K562 (cell line): Measurements from ENCODE around the gene DNAJC1. TPM values are rescaled to one million over a fixed set of nuclear protein-coding genes. Genes with fewer than 3 reads are reported as not detected.

Experiments
- EWSR1 ChIP-seq: fragments of 450-650 bp; IDR thresholded peaks from 2 replicates; pipeline ENCODE4 v1.6.1; 2018; ENCODE audit warnings: borderline replicate concordance, mild to moderate bottlenecking, low read depth, moderate library complexity; ENCODE audit not compliant: partially characterized antibody
- FOXA3 ChIP-seq, 2 experiments: fragments of 450-650 bp in 1 of 2; sonication (generic) in 1 of 2; formaldehyde crosslinking; IDR thresholded peaks in 1 of 2; conservative IDR thresholded peaks in 1 of 2; 2 replicates each; pipeline versions ENCODE4 v1.4.0 to v1.8.0; 2020 to 2022; ENCODE audit warnings: mild to moderate bottlenecking in 2 of 2, missing genetic modification reagents in 1 of 2
- HDAC6 ChIP-seq: IDR thresholded peaks from 2 replicates; pipeline ENCODE4 v1.6.1; 2012; ENCODE audit warnings: low read depth, mild to moderate bottlenecking, control low read depth, inconsistent platforms, low read length, moderate library complexity
- NFIC ChIP-seq: fragments of 450-650 bp; IDR thresholded peaks from 2 replicates; pipeline ENCODE4 v1.6.1; 2017; ENCODE audit warnings: mild to moderate bottlenecking, inconsistent platforms
- NR4A1 ChIP-seq, 2 experiments: fragments of 250-450 bp in 1 of 2; fragments of 450-650 bp in 1 of 2; sonication (Bioruptor Pico) in 1 of 2; IDR thresholded peaks; 2 replicates each; pipeline versions ENCODE4 v1.4.0 to v1.6.1; 2016 to 2020; ENCODE audit warnings: mild to moderate bottlenecking in 2 of 2, missing compliant biosample characterization in 1 of 2, missing genetic modification characterization in 1 of 2, moderate library complexity in 1 of 2
- POLR2H ChIP-seq: IDR thresholded peaks from 2 replicates; pipeline ENCODE4 v1.6.1; 2016; ENCODE audit warnings: missing genetic modification characterization, low read depth, mild to moderate bottlenecking, control low read depth, missing compliant biosample characterization, moderate library complexity
- POU5F1 ChIP-seq: fragments of 150-350 bp; IDR thresholded peaks from 2 replicates; pipeline ENCODE4 v1.6.1; 2014; ENCODE audit warnings: borderline replicate concordance, low read length, low read depth, mild to moderate bottlenecking; ENCODE audit not compliant: partially characterized antibody
- WHSC1 ChIP-seq: IDR thresholded peaks from one replicate; pipeline ENCODE4 v1.6.1; 2012; ENCODE audit warnings: low read length, control low read depth, inconsistent platforms
- polyA plus RNA-seq, 8 experiments: library from polyadenylated mRNA; depleted of rRNA in 4 of 8; stranded (reverse) in 5 of 8; unstranded in 3 of 8; fragments of >200 nt; fragmentation: Nextera tagmentation in 2 of 8; fragmentation: Illumina TruSeq in 1 of 8; extraction: Ambion mirVana in 2 of 8; extraction: Trizol in 1 of 8; gene quantifications; 2 replicates each; pipeline versions ENCODE4 v1.2.1 to v1.2.3, GENCODE V29; 2011 to 2014; ENCODE audit warnings: inconsistent platforms in 1 of 8, missing spikeins in 1 of 8
- total RNA-seq, 7 experiments: library from RNA; depleted of rRNA in 6 of 7; stranded (reverse); fragments of >200 nt in 6 of 7; fragmentation: Illumina TruSeq in 2 of 7; extraction: Trizol in 2 of 7; gene quantifications; 2 replicates each; pipeline versions ENCODE4 v1.2.1 to v1.2.3, GENCODE V29; 2011 to 2021; ENCODE audit warnings: low replicate concordance in 1 of 7
- TF ChIP-seq, protein P1 (sequence below): fragments of 200-600 bp; sonication (generic); IDR thresholded peaks from one replicate; pipeline ENCODE4 v1.6.1; 2012; ENCODE audit warnings: mild to moderate bottlenecking, low read depth, low read length, inconsistent platforms
- TF ChIP-seq, protein P2 (sequence below): fragments of 150-350 bp; conservative IDR thresholded peaks from 2 replicates; pipeline ENCODE4 v1.6.1; 2014; ENCODE audit warnings: low read length
- TF ChIP-seq, protein P3 (sequence below): fragments of 250-450 bp; sonication (Bioruptor Pico); IDR thresholded peaks from 2 replicates; pipeline ENCODE4 v1.8.0; 2021; ENCODE audit warnings: borderline replicate concordance, mild to moderate bottlenecking, moderate library complexity; ENCODE audit not compliant: poor library complexity, severe bottlenecking

DNAJC1 gene
- total and polyA plus RNA-seq, 9 of the 15 experiments (the other 6 are each of a cell fraction or from before 2014, with no cell fraction given), result 5.4 to 77.6 (median 40.3) TPM

DNA sequence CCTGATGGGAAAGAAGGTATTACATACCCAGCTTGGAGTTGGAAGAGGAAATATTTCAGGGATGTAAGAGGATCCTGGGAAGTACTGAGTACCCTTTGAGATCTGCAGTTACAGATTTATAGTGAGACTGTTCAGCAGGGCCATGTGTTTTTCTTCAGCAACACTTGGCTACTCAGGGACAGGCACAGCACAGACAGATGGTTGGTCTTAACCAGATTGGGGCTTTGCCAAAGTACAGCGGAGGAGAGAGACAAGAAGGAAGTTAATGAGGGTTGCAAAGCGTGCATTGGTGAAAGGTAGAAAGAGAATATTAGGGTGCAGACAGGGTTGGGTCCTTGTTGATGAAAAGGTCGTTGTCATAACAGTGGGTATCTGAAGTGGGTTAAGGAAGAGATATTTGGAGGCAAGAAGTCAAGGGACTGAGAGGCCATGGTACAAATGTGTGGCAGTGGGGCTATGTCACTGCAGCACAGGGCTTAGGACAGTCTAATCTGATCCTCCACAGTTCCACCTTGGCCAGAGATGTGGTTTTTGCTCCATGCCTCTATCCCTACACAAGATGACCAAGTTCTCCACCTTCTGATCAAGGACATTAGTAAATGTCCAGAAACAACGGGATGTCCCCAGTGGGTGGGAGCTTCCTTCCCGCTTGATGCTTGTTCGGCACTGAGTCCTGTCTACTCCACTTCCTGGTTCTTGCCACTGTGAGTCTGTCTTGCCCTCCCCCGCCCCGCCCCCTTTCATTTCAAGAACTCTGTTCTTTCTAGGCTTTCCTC, 18.9 kb upstream of the DNAJC1 start (continued):
- TF ChIP-seq, protein P1, sequence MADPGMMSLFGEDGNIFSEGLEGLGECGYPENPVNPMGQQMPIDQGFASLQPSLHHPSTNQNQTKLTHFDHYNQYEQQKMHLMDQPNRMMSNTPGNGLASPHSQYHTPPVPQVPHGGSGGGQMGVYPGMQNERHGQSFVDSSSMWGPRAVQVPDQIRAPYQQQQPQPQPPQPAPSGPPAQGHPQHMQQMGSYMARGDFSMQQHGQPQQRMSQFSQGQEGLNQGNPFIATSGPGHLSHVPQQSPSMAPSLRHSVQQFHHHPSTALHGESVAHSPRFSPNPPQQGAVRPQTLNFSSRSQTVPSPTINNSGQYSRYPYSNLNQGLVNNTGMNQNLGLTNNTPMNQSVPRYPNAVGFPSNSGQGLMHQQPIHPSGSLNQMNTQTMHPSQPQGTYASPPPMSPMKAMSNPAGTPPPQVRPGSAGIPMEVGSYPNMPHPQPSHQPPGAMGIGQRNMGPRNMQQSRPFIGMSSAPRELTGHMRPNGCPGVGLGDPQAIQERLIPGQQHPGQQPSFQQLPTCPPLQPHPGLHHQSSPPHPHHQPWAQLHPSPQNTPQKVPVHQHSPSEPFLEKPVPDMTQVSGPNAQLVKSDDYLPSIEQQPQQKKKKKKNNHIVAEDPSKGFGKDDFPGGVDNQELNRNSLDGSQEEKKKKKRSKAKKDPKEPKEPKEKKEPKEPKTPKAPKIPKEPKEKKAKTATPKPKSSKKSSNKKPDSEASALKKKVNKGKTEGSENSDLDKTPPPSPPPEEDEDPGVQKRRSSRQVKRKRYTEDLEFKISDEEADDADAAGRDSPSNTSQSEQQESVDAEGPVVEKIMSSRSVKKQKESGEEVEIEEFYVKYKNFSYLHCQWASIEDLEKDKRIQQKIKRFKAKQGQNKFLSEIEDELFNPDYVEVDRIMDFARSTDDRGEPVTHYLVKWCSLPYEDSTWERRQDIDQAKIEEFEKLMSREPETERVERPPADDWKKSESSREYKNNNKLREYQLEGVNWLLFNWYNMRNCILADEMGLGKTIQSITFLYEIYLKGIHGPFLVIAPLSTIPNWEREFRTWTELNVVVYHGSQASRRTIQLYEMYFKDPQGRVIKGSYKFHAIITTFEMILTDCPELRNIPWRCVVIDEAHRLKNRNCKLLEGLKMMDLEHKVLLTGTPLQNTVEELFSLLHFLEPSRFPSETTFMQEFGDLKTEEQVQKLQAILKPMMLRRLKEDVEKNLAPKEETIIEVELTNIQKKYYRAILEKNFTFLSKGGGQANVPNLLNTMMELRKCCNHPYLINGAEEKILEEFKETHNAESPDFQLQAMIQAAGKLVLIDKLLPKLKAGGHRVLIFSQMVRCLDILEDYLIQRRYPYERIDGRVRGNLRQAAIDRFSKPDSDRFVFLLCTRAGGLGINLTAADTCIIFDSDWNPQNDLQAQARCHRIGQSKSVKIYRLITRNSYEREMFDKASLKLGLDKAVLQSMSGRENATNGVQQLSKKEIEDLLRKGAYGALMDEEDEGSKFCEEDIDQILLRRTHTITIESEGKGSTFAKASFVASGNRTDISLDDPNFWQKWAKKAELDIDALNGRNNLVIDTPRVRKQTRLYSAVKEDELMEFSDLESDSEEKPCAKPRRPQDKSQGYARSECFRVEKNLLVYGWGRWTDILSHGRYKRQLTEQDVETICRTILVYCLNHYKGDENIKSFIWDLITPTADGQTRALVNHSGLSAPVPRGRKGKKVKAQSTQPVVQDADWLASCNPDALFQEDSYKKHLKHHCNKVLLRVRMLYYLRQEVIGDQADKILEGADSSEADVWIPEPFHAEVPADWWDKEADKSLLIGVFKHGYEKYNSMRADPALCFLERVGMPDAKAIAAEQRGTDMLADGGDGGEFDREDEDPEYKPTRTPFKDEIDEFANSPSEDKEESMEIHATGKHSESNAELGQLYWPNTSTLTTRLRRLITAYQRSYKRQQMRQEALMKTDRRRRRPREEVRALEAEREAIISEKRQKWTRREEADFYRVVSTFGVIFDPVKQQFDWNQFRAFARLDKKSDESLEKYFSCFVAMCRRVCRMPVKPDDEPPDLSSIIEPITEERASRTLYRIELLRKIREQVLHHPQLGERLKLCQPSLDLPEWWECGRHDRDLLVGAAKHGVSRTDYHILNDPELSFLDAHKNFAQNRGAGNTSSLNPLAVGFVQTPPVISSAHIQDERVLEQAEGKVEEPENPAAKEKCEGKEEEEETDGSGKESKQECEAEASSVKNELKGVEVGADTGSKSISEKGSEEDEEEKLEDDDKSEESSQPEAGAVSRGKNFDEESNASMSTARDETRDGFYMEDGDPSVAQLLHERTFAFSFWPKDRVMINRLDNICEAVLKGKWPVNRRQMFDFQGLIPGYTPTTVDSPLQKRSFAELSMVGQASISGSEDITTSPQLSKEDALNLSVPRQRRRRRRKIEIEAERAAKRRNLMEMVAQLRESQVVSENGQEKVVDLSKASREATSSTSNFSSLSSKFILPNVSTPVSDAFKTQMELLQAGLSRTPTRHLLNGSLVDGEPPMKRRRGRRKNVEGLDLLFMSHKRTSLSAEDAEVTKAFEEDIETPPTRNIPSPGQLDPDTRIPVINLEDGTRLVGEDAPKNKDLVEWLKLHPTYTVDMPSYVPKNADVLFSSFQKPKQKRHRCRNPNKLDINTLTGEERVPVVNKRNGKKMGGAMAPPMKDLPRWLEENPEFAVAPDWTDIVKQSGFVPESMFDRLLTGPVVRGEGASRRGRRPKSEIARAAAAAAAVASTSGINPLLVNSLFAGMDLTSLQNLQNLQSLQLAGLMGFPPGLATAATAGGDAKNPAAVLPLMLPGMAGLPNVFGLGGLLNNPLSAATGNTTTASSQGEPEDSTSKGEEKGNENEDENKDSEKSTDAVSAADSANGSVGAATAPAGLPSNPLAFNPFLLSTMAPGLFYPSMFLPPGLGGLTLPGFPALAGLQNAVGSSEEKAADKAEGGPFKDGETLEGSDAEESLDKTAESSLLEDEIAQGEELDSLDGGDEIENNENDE, result no peak
- TF ChIP-seq NFIC (peak; percentile 59), POU5F1 (no peak), NR4A1 (CRISPR knock-in tag; IDR thresholded peaks at IDR 0.05) (no peak), NR4A1 (tag; IDR thresholded peaks at IDR 0.05) (no peak), POLR2H (tag) (no peak), FOXA3 (CRISPR knock-in tag; conservative IDR thresholded peaks at IDR 0.05 in 1 of 2, IDR thresholded peaks at IDR 0.05 in 1 of 2) (no peak), EWSR1 (no peak), WHSC1 (no peak), HDAC6 (no peak)
- TF ChIP-seq, protein P2, sequence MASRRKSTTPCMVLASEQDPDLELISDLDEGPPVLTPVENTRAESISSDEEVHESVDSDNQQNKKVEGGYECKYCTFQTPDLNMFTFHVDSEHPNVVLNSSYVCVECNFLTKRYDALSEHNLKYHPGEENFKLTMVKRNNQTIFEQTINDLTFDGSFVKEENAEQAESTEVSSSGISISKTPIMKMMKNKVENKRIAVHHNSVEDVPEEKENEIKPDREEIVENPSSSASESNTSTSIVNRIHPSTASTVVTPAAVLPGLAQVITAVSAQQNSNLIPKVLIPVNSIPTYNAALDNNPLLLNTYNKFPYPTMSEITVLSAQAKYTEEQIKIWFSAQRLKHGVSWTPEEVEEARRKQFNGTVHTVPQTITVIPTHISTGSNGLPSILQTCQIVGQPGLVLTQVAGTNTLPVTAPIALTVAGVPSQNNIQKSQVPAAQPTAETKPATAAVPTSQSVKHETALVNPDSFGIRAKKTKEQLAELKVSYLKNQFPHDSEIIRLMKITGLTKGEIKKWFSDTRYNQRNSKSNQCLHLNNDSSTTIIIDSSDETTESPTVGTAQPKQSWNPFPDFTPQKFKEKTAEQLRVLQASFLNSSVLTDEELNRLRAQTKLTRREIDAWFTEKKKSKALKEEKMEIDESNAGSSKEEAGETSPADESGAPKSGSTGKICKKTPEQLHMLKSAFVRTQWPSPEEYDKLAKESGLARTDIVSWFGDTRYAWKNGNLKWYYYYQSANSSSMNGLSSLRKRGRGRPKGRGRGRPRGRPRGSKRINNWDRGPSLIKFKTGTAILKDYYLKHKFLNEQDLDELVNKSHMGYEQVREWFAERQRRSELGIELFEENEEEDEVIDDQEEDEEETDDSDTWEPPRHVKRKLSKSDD, result no peak
- TF ChIP-seq, protein P3, sequence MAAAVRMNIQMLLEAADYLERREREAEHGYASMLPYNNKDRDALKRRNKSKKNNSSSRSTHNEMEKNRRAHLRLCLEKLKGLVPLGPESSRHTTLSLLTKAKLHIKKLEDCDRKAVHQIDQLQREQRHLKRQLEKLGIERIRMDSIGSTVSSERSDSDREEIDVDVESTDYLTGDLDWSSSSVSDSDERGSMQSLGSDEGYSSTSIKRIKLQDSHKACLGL (CRISPR knock-in tag), result no peak
